Measurements from ENCODE around the gene SVIL. TPM values are rescaled to one million over a fixed set of nuclear protein-coding genes. Genes with fewer than 3 reads are reported as not detected.

Gene SVIL
- total RNA-seq, 1 donor from 2014 or later: 25.1 TPM

GRCh38 chr10:29604291-29604825 is 30.4 kb downstream of the SVIL start:
- no peaks in the 10 kb centered on the region for H3F3A ChIP-seq (ENCODE audit: low read depth)
- peaks cover 4% of the 10 kb centered on the region for H3K9me3 Mint-ChIP-seq
- peaks cover 7% of the 10 kb centered on the region for H4K20me1 ChIP-seq (ENCODE audit: low read depth)
- TF ChIP-seq, protein P1, sequence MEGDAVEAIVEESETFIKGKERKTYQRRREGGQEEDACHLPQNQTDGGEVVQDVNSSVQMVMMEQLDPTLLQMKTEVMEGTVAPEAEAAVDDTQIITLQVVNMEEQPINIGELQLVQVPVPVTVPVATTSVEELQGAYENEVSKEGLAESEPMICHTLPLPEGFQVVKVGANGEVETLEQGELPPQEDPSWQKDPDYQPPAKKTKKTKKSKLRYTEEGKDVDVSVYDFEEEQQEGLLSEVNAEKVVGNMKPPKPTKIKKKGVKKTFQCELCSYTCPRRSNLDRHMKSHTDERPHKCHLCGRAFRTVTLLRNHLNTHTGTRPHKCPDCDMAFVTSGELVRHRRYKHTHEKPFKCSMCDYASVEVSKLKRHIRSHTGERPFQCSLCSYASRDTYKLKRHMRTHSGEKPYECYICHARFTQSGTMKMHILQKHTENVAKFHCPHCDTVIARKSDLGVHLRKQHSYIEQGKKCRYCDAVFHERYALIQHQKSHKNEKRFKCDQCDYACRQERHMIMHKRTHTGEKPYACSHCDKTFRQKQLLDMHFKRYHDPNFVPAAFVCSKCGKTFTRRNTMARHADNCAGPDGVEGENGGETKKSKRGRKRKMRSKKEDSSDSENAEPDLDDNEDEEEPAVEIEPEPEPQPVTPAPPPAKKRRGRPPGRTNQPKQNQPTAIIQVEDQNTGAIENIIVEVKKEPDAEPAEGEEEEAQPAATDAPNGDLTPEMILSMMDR (IDR thresholded peaks at IDR 0.05): no peak
- H3K27ac Mint-ChIP-seq: no peak overlapping the region
- no peak overlapping the region for H3K4me3 Mint-ChIP-seq
- H3K27ac ChIP-seq: no peak overlapping the region
- H3K4me2 ChIP-seq: no peak overlapping the region
- H3K4me3 ChIP-seq: no peak overlapping the region
- no peak overlapping the region for H3K9ac ChIP-seq
- H3K4me1 ChIP-seq: peaks cover 5% of the 10 kb centered on the region
- no peaks in the 10 kb centered on the region for H3K27me3 Mint-ChIP-seq (ENCODE audit: insufficient read depth, low read depth)
- peaks cover 15% of the 10 kb centered on the region for H3K4me1 Mint-ChIP-seq
- no peak for DNase-seq (ENCODE audit: low spot score)
- no peaks in the 10 kb centered on the region for H3K9me3 ChIP-seq (ENCODE audit: low read depth)
- no peaks in the 10 kb centered on the region for H3K36me3 ChIP-seq
- no peak overlapping the region for H2AFZ ChIP-seq (replicated peaks)
- no peaks in the 10 kb centered on the region for H3K27me3 ChIP-seq
- H3K36me3 Mint-ChIP-seq: no peaks in the 10 kb centered on the region
- H3K79me2 ChIP-seq (ENCODE audit: low read depth): no peaks in the 10 kb centered on the region

- Mint-ChIP-seq H3K4me1 (peaks cover 23% of the 10 kb centered on the region), H3K27ac (no peak overlapping the region), H3K9me3 (no peaks in the 10 kb centered on the region), H3K27me3 (ENCODE audit: insufficient read depth, low read depth) (no peaks in the 10 kb centered on the region), H3K36me3 (no peaks in the 10 kb centered on the region), H3K4me3 (no peak overlapping the region)
- DNase-seq (ENCODE audit: low spot score): no peak
- Histone ChIP-seq H3K4me2 (no peak overlapping the region), H3K4me1 (peaks cover 5% of the 10 kb centered on the region), H2AFZ (replicated peaks) (no peak overlapping the region), H3K4me3 (no peak overlapping the region), H3K36me3 (no peaks in the 10 kb centered on the region), H3K9me3 (ENCODE audit: low read depth) (no peaks in the 10 kb centered on the region), H3K27me3 (no peaks in the 10 kb centered on the region), H4K20me1 (ENCODE audit: low read depth) (peaks cover 7% of the 10 kb centered on the region), H3K9ac (no peak overlapping the region), H3F3A (ENCODE audit: low read depth) (no peaks in the 10 kb centered on the region), H3K27ac (no peak overlapping the region), H3K79me2 (ENCODE audit: low read depth) (no peaks in the 10 kb centered on the region)
- TF ChIP-seq, protein P1 (IDR thresholded peaks at IDR 0.05): no peak
- TF ChIP-seq EZH2phosphoT487 (IDR thresholded peaks at IDR 0.05): no peak
- TF ChIP-seq EZH2 (IDR thresholded peaks at IDR 0.05): no peak
Observed at GRCh38 chr10:29603223-29603896, 31.4 kb downstream of the SVIL start.

DNA sequence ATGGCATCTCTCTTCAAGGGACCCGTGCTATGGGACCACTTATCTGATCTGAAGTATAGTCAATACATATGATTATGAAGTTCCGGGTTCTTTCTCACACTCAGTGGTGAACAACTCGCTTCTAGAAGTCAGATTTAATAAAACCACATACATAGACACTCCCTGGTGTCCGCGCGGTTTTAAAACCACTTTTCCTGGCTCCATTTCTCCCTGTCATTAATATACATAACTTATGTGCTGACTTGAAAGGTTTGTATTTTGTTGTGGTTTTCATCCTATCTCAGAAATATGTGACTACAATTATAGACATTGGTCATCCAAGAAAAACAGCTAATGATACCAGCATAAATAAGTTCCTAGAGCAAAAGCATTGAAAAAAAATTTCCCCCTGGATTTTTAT is 34.0 kb downstream of the SVIL start:
- Mint-ChIP-seq H3K36me3 (no peaks in the 10 kb centered on the region), H3K4me1 (peaks cover 26% of the 10 kb centered on the region), H3K4me3 (no peak overlapping the region), H3K27me3 (ENCODE audit: insufficient read depth, low read depth) (no peaks in the 10 kb centered on the region), H3K27ac (no peak overlapping the region), H3K9me3 (no peaks in the 10 kb centered on the region)
- no peak for DNase-seq (ENCODE audit: low spot score)
- Histone ChIP-seq H4K20me1 (ENCODE audit: low read depth) (peaks cover 3% of the 10 kb centered on the region), H3K79me2 (ENCODE audit: low read depth) (no peaks in the 10 kb centered on the region), H2AFZ (replicated peaks) (no peak overlapping the region), H3K4me1 (peaks cover 5% of the 10 kb centered on the region), H3F3A (ENCODE audit: low read depth) (no peaks in the 10 kb centered on the region), H3K4me3 (no peak overlapping the region), H3K9ac (no peak overlapping the region), H3K9me3 (ENCODE audit: low read depth) (no peaks in the 10 kb centered on the region), H3K27me3 (no peaks in the 10 kb centered on the region), H3K36me3 (no peaks in the 10 kb centered on the region), H3K4me2 (no peak overlapping the region), H3K27ac (no peak overlapping the region)
- TF ChIP-seq, protein P1 (IDR thresholded peaks at IDR 0.05): no peak
- TF ChIP-seq EZH2phosphoT487 (IDR thresholded peaks at IDR 0.05) (no peak), EZH2 (IDR thresholded peaks at IDR 0.05) (no peak)
